ENCODE data around the gene NCAM2.
A peak's percentile ranks its signal among the peaks of the same experiment; 100 is the strongest.

Gene NCAM2

DNA sequence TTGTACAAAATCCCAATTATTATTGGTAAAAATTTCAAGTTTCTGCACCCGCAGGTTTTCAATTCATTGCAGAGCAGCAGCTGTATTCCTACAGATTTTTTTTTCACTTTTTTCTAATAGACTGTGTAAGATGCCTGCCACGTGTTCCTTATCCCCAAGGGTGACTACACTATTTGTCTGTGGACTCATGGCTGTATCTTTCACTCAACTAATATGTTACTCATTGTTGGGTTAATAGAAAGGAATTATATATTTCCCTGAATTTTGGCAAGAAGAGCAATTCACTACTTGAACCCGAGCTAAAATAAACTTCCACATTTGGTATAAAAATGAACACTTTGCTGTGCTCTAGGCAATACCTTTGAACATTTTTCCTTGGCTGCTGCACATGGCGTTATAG lies 158.7 kb downstream of the NCAM2 start:
- Histone ChIP-seq H2BK12ac (ENCODE audit: low read length in 2 of 2) (no peak overlapping the region), H2BK15ac (ENCODE audit: low read depth, poor library complexity, severe bottlenecking) (no peak overlapping the region)
- WGBS = 90% methylated on average over 1 of the region's 4 CpGs

DNA sequence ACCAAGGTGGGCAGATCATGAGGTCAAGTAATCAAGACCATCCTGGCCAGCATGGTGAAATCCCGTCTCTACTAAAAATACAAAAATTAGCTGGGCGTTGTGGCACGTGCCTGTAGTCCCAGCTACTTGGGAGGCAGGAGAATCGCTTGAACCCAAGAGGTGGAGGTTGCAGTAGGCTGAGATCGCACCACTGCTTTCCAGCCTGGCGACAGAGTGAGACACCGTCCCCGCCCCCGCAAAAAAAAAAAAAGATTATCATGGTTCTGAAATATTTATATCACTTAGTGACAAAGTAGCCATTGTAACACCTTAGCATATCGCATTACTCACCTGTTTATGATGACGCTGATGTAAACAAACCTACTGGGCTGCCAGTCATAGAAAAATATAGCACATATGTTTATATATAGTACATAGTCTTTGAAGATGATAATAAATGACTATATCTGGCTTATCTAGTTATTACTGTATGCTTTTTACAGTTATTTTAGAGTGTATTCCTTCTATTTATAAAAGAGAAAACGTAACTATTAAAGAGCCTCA lies 160.2 kb downstream of the NCAM2 start:
- H2AK5ac ChIP-seq (ENCODE audit: low read length, severe bottlenecking) = no peak overlapping the region
- H3K4me3 ChIP-seq (ENCODE audit: insufficient read depth in 1 of 2, low read depth in 1 of 2, low read length in 2 of 2) = no peak overlapping the region
- no peak overlapping the region for H4K8ac ChIP-seq (ENCODE audit: low read length)
- no peaks in the 10 kb centered on the region for H3K79me1 ChIP-seq (replicated peaks; ENCODE audit: low read length, poor library complexity, severe bottlenecking)
- H2BK12ac ChIP-seq (ENCODE audit: low read length in 2 of 2) = no peak overlapping the region
- no peak overlapping the region for H3K14ac ChIP-seq (ENCODE audit: low read length in 2 of 2)
- WGBS = 82% methylated on average over 5 of the region's 12 CpGs
- no peak overlapping the region for H3K4ac ChIP-seq (ENCODE audit: low read depth in 1 of 2, low read length in 2 of 2)
- no peak overlapping the region for H2BK5ac ChIP-seq (ENCODE audit: low read depth, low read length, poor library complexity, severe bottlenecking)
- no peak for DNase-seq
- no peak overlapping the region for H3K27ac ChIP-seq (ENCODE audit: low read length, poor library complexity, severe bottlenecking)
- no peak overlapping the region for H3K18ac ChIP-seq (ENCODE audit: low read depth in 1 of 2, low read length in 2 of 2)
- H3K4me2 ChIP-seq (ENCODE audit: low read length, poor library complexity, severe bottlenecking) = no peak overlapping the region
- no peaks in the 10 kb centered on the region for H3K9me3 ChIP-seq (ENCODE audit: control insufficient read depth, low read length)
- H3K27me3 ChIP-seq (ENCODE audit: control insufficient read depth in 1 of 2, insufficient read depth in 1 of 2, low read length in 2 of 2) = no peaks in the 10 kb centered on the region
- no peak overlapping the region for H2BK120ac ChIP-seq (ENCODE audit: low read depth, low read length)
- H2BK15ac ChIP-seq (ENCODE audit: low read depth, poor library complexity, severe bottlenecking) = no peak overlapping the region
- H3K23ac ChIP-seq (ENCODE audit: low read length in 2 of 2) = no peak overlapping the region
- H3K4me1 ChIP-seq (ENCODE audit: control insufficient read depth, insufficient read depth, low read depth, low read length) = no peaks in the 10 kb centered on the region
- H2AFZ ChIP-seq (ENCODE audit: low read depth, low read length) = no peak overlapping the region
- no peaks in the 10 kb centered on the region for H3K36me3 ChIP-seq (ENCODE audit: control insufficient read depth in 1 of 2, insufficient read depth in 2 of 2, low read depth in 1 of 2, low read length in 2 of 2)
- no peak overlapping the region for H4K91ac ChIP-seq (ENCODE audit: low read length)
- H3K9ac ChIP-seq (ENCODE audit: low read length) = no peak overlapping the region

More for the DNA sequence above, 158.7 kb downstream of the NCAM2 start:
- Histone ChIP-seq H3K9me3 (ENCODE audit: control insufficient read depth, low read length) (no peaks in the 10 kb centered on the region), H4K8ac (ENCODE audit: low read length) (no peak overlapping the region), H3K4ac (ENCODE audit: low read depth in 1 of 2, low read length in 2 of 2) (no peak overlapping the region), H2AFZ (ENCODE audit: low read depth, low read length) (no peak overlapping the region), H3K36me3 (ENCODE audit: control insufficient read depth in 1 of 2, insufficient read depth in 2 of 2, low read depth in 1 of 2, low read length in 2 of 2) (no peaks in the 10 kb centered on the region), H3K79me1 (replicated peaks; ENCODE audit: low read length, poor library complexity, severe bottlenecking) (no peaks in the 10 kb centered on the region), H3K23ac (ENCODE audit: low read length in 2 of 2) (no peak overlapping the region), H3K27ac (ENCODE audit: low read length, poor library complexity, severe bottlenecking) (no peak overlapping the region), H3K4me1 (ENCODE audit: control insufficient read depth, insufficient read depth, low read depth, low read length) (no peaks in the 10 kb centered on the region), H3K4me3 (ENCODE audit: insufficient read depth in 1 of 2, low read depth in 1 of 2, low read length in 2 of 2) (no peak overlapping the region), H2BK5ac (ENCODE audit: low read depth, low read length, poor library complexity, severe bottlenecking) (no peak overlapping the region), H2AK5ac (ENCODE audit: low read length, severe bottlenecking) (no peak overlapping the region), H4K91ac (ENCODE audit: low read length) (no peak overlapping the region), H2BK120ac (ENCODE audit: low read depth, low read length) (no peak overlapping the region), H3K9ac (ENCODE audit: low read length) (no peak overlapping the region), H3K4me2 (ENCODE audit: low read length, poor library complexity, severe bottlenecking) (no peak overlapping the region), H3K14ac (ENCODE audit: low read length in 2 of 2) (no peak overlapping the region), H3K27me3 (ENCODE audit: control insufficient read depth in 1 of 2, insufficient read depth in 1 of 2, low read length in 2 of 2) (no peaks in the 10 kb centered on the region), H3K18ac (ENCODE audit: low read depth in 1 of 2, low read length in 2 of 2) (no peak overlapping the region)
- no peak for DNase-seq

DNA sequence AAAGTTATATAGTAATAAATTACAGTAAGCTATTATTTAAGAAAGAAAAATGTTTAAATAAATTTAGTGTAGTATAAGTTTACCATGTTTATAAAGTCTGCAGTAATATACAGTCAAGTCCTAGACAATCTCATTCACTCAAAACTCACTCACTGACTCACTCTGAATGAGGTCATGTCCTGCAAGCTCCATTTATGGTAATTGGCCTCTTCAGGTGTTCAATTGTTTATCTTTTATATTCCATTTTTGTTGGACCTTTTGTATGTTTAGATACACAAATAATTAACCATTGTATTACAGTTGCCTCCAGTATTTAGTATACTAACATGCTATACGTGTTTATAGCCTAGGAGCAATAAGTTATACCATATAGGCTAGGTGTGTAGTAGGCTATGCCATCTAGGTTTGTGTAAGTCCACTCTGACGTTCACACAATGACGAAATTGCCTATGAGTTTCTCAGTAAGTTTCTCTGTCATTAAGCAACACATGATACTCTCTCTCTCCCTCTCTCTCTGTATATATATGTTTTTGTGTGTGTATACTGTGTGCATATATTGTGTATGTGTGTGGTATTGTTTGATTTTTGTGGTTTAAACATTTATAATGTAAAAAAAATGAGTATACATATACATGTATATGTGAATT lies 161.2 kb downstream of the NCAM2 start:
- WGBS = no CpG with 5 or more reads among the region's 3 CpGs
- Histone ChIP-seq H3K36me3 (ENCODE audit: control insufficient read depth in 1 of 2, insufficient read depth in 2 of 2, low read depth in 1 of 2, low read length in 2 of 2) (no peaks in the 10 kb centered on the region), H2BK12ac (ENCODE audit: low read length in 2 of 2) (no peak overlapping the region), H3K18ac (ENCODE audit: low read depth in 1 of 2, low read length in 2 of 2) (no peak overlapping the region), H4K8ac (ENCODE audit: low read length) (no peak overlapping the region), H3K9ac (ENCODE audit: low read length) (no peak overlapping the region), H3K4me3 (ENCODE audit: insufficient read depth in 1 of 2, low read depth in 1 of 2, low read length in 2 of 2) (no peak overlapping the region), H2AK5ac (ENCODE audit: low read length, severe bottlenecking) (no peak overlapping the region), H3K4me2 (ENCODE audit: low read length, poor library complexity, severe bottlenecking) (no peak overlapping the region), H2BK15ac (ENCODE audit: low read depth, poor library complexity, severe bottlenecking) (no peak overlapping the region), H3K23ac (ENCODE audit: low read length in 2 of 2) (no peak overlapping the region), H3K4me1 (ENCODE audit: control insufficient read depth, insufficient read depth, low read depth, low read length) (no peaks in the 10 kb centered on the region), H3K27ac (ENCODE audit: low read length, poor library complexity, severe bottlenecking) (no peak overlapping the region), H2BK120ac (ENCODE audit: low read depth, low read length) (no peak overlapping the region), H3K4ac (ENCODE audit: low read depth in 1 of 2, low read length in 2 of 2) (no peak overlapping the region), H3K9me3 (ENCODE audit: control insufficient read depth, low read length) (no peaks in the 10 kb centered on the region), H3K27me3 (ENCODE audit: control insufficient read depth in 1 of 2, insufficient read depth in 1 of 2, low read length in 2 of 2) (no peaks in the 10 kb centered on the region), H2AFZ (ENCODE audit: low read depth, low read length) (no peak overlapping the region), H2BK5ac (ENCODE audit: low read depth, low read length, poor library complexity, severe bottlenecking) (no peak overlapping the region), H3K14ac (ENCODE audit: low read length in 2 of 2) (no peak overlapping the region), H3K79me1 (replicated peaks; ENCODE audit: low read length, poor library complexity, severe bottlenecking) (no peaks in the 10 kb centered on the region), H4K91ac (ENCODE audit: low read length) (no peak overlapping the region)
- DNase-seq = no peak

DNA sequence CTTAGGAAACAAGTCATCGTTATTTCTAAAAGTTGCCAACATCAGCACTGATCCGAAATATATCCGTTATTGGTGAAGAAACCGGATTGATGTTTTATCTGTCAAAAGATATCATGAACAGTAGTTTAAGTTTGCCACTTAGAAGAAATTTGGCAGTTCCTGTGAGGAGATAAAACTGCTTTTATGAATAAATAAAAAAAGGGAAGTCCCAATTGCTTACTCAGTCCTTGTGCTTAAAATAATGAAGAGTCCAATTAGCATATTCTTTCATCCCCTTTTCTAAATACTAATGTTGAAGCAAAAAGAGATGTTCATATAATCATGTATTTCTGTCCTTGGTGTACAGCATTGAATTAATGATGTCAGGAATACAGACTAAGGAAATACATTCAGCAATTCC lies 164.6 kb downstream of the NCAM2 start:
- no peak overlapping the region for H3K14ac ChIP-seq (ENCODE audit: low read length in 2 of 2)
- no peak overlapping the region for H3K4me2 ChIP-seq (ENCODE audit: low read length, poor library complexity, severe bottlenecking)
- no peak overlapping the region for H4K91ac ChIP-seq (ENCODE audit: low read length)
- no peak overlapping the region for H2BK120ac ChIP-seq (ENCODE audit: low read depth, low read length)
- DNase-seq = no peak
- peaks cover 9% of the 10 kb centered on the region for H3K9me3 ChIP-seq (ENCODE audit: control insufficient read depth, low read length)
- WGBS = 90% methylated on average over 4 of the region's 4 CpGs
- H3K36me3 ChIP-seq (ENCODE audit: control insufficient read depth in 1 of 2, insufficient read depth in 2 of 2, low read depth in 1 of 2, low read length in 2 of 2) = no peaks in the 10 kb centered on the region
- no peak overlapping the region for H3K4ac ChIP-seq (ENCODE audit: low read depth in 1 of 2, low read length in 2 of 2)
- H3K18ac ChIP-seq (ENCODE audit: low read depth in 1 of 2, low read length in 2 of 2) = no peak overlapping the region
- no peak overlapping the region for H3K27ac ChIP-seq (ENCODE audit: low read length, poor library complexity, severe bottlenecking)
- H3K27me3 ChIP-seq (ENCODE audit: control insufficient read depth in 1 of 2, insufficient read depth in 1 of 2, low read length in 2 of 2) = no peaks in the 10 kb centered on the region
- no peak overlapping the region for H2BK5ac ChIP-seq (ENCODE audit: low read depth, low read length, poor library complexity, severe bottlenecking)
- H2AFZ ChIP-seq (ENCODE audit: low read depth, low read length) = no peak overlapping the region
- no peaks in the 10 kb centered on the region for H3K79me1 ChIP-seq (replicated peaks; ENCODE audit: low read length, poor library complexity, severe bottlenecking)
- H3K9ac ChIP-seq (ENCODE audit: low read length) = peak overlapping the region; percentile 7
- H2BK12ac ChIP-seq (ENCODE audit: low read length in 2 of 2) = no peak overlapping the region
- H3K4me1 ChIP-seq (ENCODE audit: control insufficient read depth, insufficient read depth, low read depth, low read length) = no peaks in the 10 kb centered on the region
- no peak overlapping the region for H2AK5ac ChIP-seq (ENCODE audit: low read length, severe bottlenecking)
- no peak overlapping the region for H4K8ac ChIP-seq (ENCODE audit: low read length)
- no peak overlapping the region for H3K23ac ChIP-seq (ENCODE audit: low read length in 2 of 2)
- H2BK15ac ChIP-seq (ENCODE audit: low read depth, poor library complexity, severe bottlenecking) = no peak overlapping the region
- H3K4me3 ChIP-seq (ENCODE audit: insufficient read depth in 1 of 2, low read depth in 1 of 2, low read length in 2 of 2) = no peak overlapping the region

All from mesenchymal stem cell (in vitro differentiated cells and primary cell).